Smooth muscle cell (in vitro differentiated cells): ENCODE data around the gene LUZP1. TPM values are rescaled to one million over a fixed set of nuclear protein-coding genes. Genes with fewer than 3 reads are reported as not detected.

Experiments
- DNase-seq: peaks from one replicate; lab custom pipeline; 2025; ENCODE audit not compliant: unreplicated experiment; lab: John Stamatoyannopoulos, UW
- H2AFZ ChIP-seq: fragments of 200-600 bp; sonication (generic); 2 replicates; pipeline ENCODE4 v1.6.0; 2016; ENCODE audit warnings: antibody characterized with exemption, low read depth, mild to moderate bottlenecking
- H3F3A ChIP-seq: fragments of 200-600 bp; sonication (generic); 2 replicates; pipeline ENCODE4 v1.6.0; 2017; ENCODE audit warnings: antibody characterized with exemption, low read depth
- H3K27ac ChIP-seq: fragments of 200-600 bp; sonication (generic); 2 replicates; pipeline ENCODE4 v1.5.1; 2016; ENCODE audit warnings: low read depth, mild to moderate bottlenecking
- H3K27me3 ChIP-seq: fragments of 200-600 bp; sonication (generic); 2 replicates; pipeline ENCODE4 v1.6.1; 2016; ENCODE audit warnings: low read depth, mild to moderate bottlenecking
- H3K36me3 ChIP-seq: fragments of 200-600 bp; sonication (generic); 2 replicates; pipeline ENCODE4 v1.5.1; 2016; ENCODE audit warnings: low read depth
- H3K4me1 ChIP-seq: fragments of 200-600 bp; sonication (generic); 2 replicates; pipeline ENCODE4 v1.5.1; 2016; ENCODE audit warnings: low read depth
- H3K4me2 ChIP-seq: fragments of 200-600 bp; sonication (generic); 2 replicates; pipeline ENCODE4 v1.6.0; 2016; ENCODE audit warnings: mild to moderate bottlenecking
- H3K4me3 ChIP-seq: fragments of 200-600 bp; sonication (generic); 2 replicates; pipeline ENCODE4 v1.5.1; 2016; ENCODE audit warnings: mild to moderate bottlenecking
- H3K79me2 ChIP-seq: fragments of 200-600 bp; sonication (generic); 2 replicates; pipeline ENCODE4 v1.6.0; 2016; ENCODE audit warnings: low read depth, mild to moderate bottlenecking
- H3K9ac ChIP-seq: fragments of 200-600 bp; sonication (generic); 2 replicates; pipeline ENCODE4 v1.6.0; 2016; ENCODE audit warnings: low read depth
- H3K9me3 ChIP-seq: fragments of 200-600 bp; sonication (generic); replicated peaks from 2 replicates; pipeline ENCODE4 v1.5.1; 2016; ENCODE audit warnings: low read depth
- H4K20me1 ChIP-seq: fragments of 200-600 bp; sonication (generic); 2 replicates; pipeline ENCODE4 v1.6.0; 2016; ENCODE audit warnings: low read depth
- WGBS: methylation state at CpG from one replicate; pipeline ENCODE4 v1.1.7; 2016; ENCODE audit warnings: low lambda C conversion rate; 5-methylcytosine and 5-hydroxymethylcytosine counted together
- polyA plus RNA-seq: library from polyadenylated mRNA; unstranded; fragments of >200 nt; fragmentation: Nextera tagmentation; extraction: Ambion mirVana; gene quantifications from 2 replicates; pipeline ENCODE4 v1.2.1, GENCODE V29; 2016
- total RNA-seq: library from RNA; depleted of rRNA; stranded (reverse); fragments of >200 nt; gene quantifications from 2 replicates; pipeline ENCODE4 v1.2.3, GENCODE V29; 2014
- TF ChIP-seq, protein P1 (sequence below): fragments of 200-600 bp; sonication (generic); IDR thresholded peaks from 2 replicates; pipeline ENCODE4 v1.5.1; 2017; ENCODE audit warnings: borderline replicate concordance, mild to moderate bottlenecking, antibody characterized with exemption; ENCODE audit not compliant: insufficient read depth, poor library complexity, severe bottlenecking

The LUZP1 gene
- total and polyA plus RNA-seq, 2 experiments from 2014 or later: 29.2 to 39.2 TPM

DNA sequence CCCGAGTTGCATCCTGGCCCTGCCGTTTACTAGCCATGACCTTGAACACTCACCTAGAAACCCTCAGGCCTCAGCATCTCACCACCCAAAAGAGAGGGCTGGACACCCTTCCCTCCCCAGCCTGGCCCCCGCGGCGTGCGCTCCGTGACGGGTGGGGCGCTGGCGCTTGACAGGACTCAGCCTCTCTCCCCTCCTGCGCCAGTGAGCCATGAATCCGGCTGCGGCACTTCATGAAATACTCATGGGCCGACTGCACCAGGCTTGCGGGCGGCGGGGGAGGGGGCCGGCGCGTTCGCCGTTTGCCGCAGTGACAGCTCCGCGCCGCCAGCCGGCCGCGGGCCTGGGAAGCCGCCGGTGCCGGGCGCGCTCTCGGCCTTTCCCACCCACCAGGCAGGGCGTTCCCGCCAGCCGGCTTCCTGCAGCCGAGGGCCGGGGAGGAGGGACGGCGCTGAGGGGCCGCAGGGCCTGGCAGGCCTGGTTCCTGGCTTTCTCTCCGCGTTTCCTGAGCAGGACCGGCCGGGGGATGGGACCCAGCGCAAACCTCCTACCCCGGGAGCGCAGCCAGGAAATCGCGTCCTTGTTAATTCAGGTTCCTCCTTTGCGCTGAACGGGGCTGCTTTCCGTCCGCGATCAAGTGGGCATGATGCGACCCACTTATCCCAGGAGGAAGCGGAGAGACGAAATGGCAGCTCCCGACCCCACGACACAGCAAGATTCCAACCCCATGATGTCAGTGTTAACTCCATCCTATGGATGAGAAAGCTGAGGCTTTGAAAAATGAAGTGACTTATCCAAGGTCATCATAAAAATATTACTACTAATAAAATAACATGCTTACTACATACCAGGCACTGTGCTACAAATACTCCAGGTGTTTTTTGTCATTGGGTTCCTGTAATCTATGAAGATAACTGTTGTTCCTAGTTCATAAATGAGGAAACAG lies 9.1 kb upstream of the LUZP1 start:
- no peaks in the 10 kb centered on the region for H4K20me1 ChIP-seq
- H3F3A ChIP-seq: peaks cover 10% of the 10 kb centered on the region
- peak overlapping the region; percentile 54 for H3K4me3 ChIP-seq
- H3K79me2 ChIP-seq: no peaks in the 10 kb centered on the region
- H3K9ac ChIP-seq: peak overlapping the region; percentile 81
- TF ChIP-seq, protein P1, sequence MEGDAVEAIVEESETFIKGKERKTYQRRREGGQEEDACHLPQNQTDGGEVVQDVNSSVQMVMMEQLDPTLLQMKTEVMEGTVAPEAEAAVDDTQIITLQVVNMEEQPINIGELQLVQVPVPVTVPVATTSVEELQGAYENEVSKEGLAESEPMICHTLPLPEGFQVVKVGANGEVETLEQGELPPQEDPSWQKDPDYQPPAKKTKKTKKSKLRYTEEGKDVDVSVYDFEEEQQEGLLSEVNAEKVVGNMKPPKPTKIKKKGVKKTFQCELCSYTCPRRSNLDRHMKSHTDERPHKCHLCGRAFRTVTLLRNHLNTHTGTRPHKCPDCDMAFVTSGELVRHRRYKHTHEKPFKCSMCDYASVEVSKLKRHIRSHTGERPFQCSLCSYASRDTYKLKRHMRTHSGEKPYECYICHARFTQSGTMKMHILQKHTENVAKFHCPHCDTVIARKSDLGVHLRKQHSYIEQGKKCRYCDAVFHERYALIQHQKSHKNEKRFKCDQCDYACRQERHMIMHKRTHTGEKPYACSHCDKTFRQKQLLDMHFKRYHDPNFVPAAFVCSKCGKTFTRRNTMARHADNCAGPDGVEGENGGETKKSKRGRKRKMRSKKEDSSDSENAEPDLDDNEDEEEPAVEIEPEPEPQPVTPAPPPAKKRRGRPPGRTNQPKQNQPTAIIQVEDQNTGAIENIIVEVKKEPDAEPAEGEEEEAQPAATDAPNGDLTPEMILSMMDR: peak; percentile 3
- H3K9me3 ChIP-seq: no peaks in the 10 kb centered on the region
- 4% methylated on average over 55 of the region's 62 CpGs for WGBS
- peak overlapping the region; percentile 78 for H3K27ac ChIP-seq
- peak; percentile 56 for DNase-seq
- no peaks in the 10 kb centered on the region for H3K4me1 ChIP-seq
- H3K4me2 ChIP-seq: peak overlapping the region; percentile 89
- H3K27me3 ChIP-seq: no peaks in the 10 kb centered on the region
- peak overlapping the region; percentile 96 for H2AFZ ChIP-seq
- H3K36me3 ChIP-seq: no peaks in the 10 kb centered on the region

DNA sequence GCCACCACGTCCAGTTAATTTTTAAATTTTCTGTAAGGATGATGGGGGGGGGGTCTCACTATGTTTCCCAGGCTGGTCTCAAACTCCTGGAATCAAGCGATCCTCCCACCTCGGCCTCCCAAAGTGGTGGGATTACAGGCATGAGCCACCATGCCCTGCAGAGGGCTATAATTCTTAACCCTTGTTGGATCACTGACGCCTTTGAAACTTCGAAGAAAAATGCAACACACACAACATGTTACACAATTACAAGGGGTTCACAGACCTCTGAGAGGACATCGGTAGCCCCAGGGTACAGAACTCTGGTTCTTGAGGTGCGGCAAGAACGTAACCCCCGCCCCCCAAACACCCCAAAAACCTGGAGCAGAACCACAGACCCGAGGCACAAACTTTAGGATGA lies 8.4 kb upstream of the LUZP1 start:
- Histone ChIP-seq H3K4me3 (peak overlapping the region; percentile 54), H3F3A (peaks cover 10% of the 10 kb centered on the region), H3K9me3 (no peaks in the 10 kb centered on the region), H4K20me1 (no peaks in the 10 kb centered on the region), H3K4me1 (no peaks in the 10 kb centered on the region), H3K9ac (peak overlapping the region; percentile 81), H3K36me3 (no peaks in the 10 kb centered on the region), H2AFZ (peak overlapping the region; percentile 96), H3K4me2 (peak overlapping the region; percentile 89), H3K79me2 (no peaks in the 10 kb centered on the region), H3K27ac (peak overlapping the region; percentile 78), H3K27me3 (no peaks in the 10 kb centered on the region)
- DNase-seq: no peak
- TF ChIP-seq, protein P1: no peak
- WGBS: 58% methylated on average over 10 of the region's 10 CpGs

DNA sequence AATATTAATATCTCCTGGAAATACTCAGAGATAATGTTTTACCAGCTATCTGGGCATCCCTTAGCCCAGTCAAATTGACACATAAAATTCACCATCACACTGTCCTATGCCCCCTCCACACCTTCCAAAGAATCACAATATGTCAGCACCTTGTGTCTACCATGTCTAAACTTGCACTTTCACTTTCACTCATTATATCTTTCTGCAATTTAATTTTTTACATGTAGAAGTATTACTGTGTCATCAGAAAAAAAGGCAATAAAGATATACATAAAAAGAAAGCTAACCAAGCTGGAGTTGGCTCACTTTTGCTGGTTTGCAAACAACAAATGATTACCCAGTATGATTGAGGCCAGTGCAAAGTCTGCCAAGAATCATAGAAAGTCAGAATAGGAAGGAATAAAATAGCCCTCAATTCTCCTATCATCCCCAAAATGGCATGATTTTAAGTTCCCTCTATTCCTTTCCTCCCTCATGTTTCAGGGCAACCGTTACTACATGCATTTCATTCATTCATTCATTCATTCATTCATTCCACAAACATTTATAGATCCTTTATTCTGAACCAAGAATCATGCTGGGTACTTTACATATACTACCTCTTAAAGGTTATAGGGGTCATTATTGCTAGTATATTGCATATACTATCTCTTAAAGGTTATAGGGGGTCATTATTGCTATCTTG lies 5.9 kb upstream of the LUZP1 start:
- Histone ChIP-seq H3K27ac (no peak overlapping the region), H3K9ac (no peak overlapping the region), H3F3A (peaks cover 11% of the 10 kb centered on the region), H3K4me2 (no peak overlapping the region), H3K79me2 (no peaks in the 10 kb centered on the region), H3K4me3 (no peak overlapping the region), H3K4me1 (no peaks in the 10 kb centered on the region), H3K27me3 (no peaks in the 10 kb centered on the region), H3K9me3 (no peaks in the 10 kb centered on the region), H3K36me3 (no peaks in the 10 kb centered on the region), H2AFZ (no peak overlapping the region), H4K20me1 (no peaks in the 10 kb centered on the region)
- WGBS: 83% methylated on average over 1 of the region's 1 CpG
- DNase-seq: no peak
- TF ChIP-seq, protein P1: no peak
